Activated naive CD4-positive, alpha-beta T cell treated with anti-CD3 and anti-CD28 coated beads, Interleukin-2, amount 10 ng/mL, durations not matched to agents 7 days and 5 days (primary cell): Measurements from ENCODE around the gene KIAA1328.

Experiments
- CTCF ChIA-PET: fragments of 350-600 bp; sonication (Branson Sonifier 250); formaldehyde crosslinking; loops from one replicate; lab custom pipeline; 2021; ENCODE audit warnings: antibody characterized with exemption; lab: Charles Lee
- DNase-seq: peaks from one replicate; pipeline ENCODE4 v3.0.0-alpha.2; 2020
- H3K27ac Mint-ChIP-seq: one replicate; pipeline ENCODE4 v1.8.0; 2021; ENCODE audit warnings: mild to moderate bottlenecking, moderate library complexity, mixed read lengths
- H3K27me3 Mint-ChIP-seq: one replicate; pipeline ENCODE4 v1.8.0; 2021; ENCODE audit warnings: mild to moderate bottlenecking, mixed read lengths
- H3K36me3 Mint-ChIP-seq: one replicate; pipeline ENCODE4 v1.8.0; 2021; ENCODE audit warnings: mixed read lengths
- H3K4me1 Mint-ChIP-seq: one replicate; pipeline ENCODE4 v1.8.0; 2021; ENCODE audit warnings: mixed read lengths
- H3K4me3 Mint-ChIP-seq: one replicate; pipeline ENCODE4 v1.8.0; 2021; ENCODE audit warnings: mild to moderate bottlenecking, moderate library complexity, mixed read lengths
- H3K9me3 Mint-ChIP-seq: one replicate; pipeline ENCODE4 v1.8.0; 2021; ENCODE audit warnings: mixed read lengths

Gene KIAA1328

DNA sequence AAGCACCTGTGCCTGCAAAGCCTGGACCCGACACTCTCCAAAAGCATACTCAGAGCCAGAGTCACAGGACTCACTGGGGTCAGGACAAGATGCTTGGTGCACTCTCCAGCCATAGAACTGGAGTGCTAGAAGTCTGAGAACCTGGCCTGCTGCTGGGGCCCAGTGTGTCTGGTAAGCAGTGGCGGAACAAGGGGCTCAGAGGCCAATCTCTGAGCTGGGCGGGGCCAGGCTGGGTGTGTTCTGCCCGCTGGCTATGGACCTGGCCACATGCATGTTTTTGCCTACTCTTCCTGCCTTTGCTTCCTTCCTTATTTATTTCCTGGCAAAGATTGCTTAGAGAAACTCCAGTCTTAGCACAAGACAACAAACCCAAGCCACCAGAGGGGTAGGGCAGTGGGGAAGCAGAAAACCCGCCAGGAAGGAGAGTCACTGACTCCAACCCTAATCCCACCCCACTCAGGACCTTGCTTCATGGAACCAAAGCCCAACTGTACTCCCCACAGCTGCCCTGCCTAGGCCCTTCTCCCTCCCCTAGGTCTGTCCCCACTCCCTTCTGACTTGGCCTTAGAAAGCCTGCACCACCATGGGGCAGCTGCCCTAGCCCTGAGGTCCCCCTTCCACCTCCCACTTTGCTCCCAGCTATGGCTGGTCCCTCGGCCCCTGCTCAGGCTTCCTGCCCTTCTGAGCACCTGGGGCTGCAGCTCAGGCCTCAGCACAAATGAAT, 421.1 kb downstream of the KIAA1328 start:
- no peak overlapping the region for H3K4me3 Mint-ChIP-seq
- CTCF ChIA-PET = no interaction called here
- no peaks in the 10 kb centered on the region for H3K9me3 Mint-ChIP-seq
- peaks cover 52% of the 10 kb centered on the region for H3K27me3 Mint-ChIP-seq
- no peak overlapping the region for H3K27ac Mint-ChIP-seq
- H3K4me1 Mint-ChIP-seq = peaks cover 7% of the 10 kb centered on the region
- no peaks in the 10 kb centered on the region for H3K36me3 Mint-ChIP-seq
- no peak for DNase-seq

GRCh38 chr18:37251679-37252078, 422.8 kb downstream of the KIAA1328 start:
- Mint-ChIP-seq H3K27ac (no peak overlapping the region), H3K4me1 (peaks cover 7% of the 10 kb centered on the region), H3K36me3 (no peaks in the 10 kb centered on the region), H3K4me3 (no peak overlapping the region), H3K27me3 (peaks cover 59% of the 10 kb centered on the region), H3K9me3 (no peaks in the 10 kb centered on the region)
- DNase-seq = no peak
- CTCF ChIA-PET = no interaction called here

GRCh38 chr18:37252342-37252741, 423.4 kb downstream of the KIAA1328 start:
- no peak for DNase-seq
- Mint-ChIP-seq H3K9me3 (no peaks in the 10 kb centered on the region), H3K27ac (no peak overlapping the region), H3K4me3 (no peak overlapping the region), H3K4me1 (peaks cover 7% of the 10 kb centered on the region), H3K36me3 (no peaks in the 10 kb centered on the region), H3K27me3 (peaks cover 64% of the 10 kb centered on the region)
- CTCF ChIA-PET = no interaction called here

GRCh38 chr18:37252854-37253393, 424.0 kb downstream of the KIAA1328 start:
- Mint-ChIP-seq H3K36me3 (no peaks in the 10 kb centered on the region), H3K9me3 (no peaks in the 10 kb centered on the region), H3K27me3 (peaks cover 70% of the 10 kb centered on the region), H3K4me1 (peaks cover 7% of the 10 kb centered on the region), H3K27ac (no peak overlapping the region), H3K4me3 (no peak overlapping the region)
- no peak for DNase-seq
- CTCF ChIA-PET = no interaction called here

GRCh38 chr18:37253394-37254235, 424.7 kb downstream of the KIAA1328 start:
- no peak overlapping the region for H3K4me3 Mint-ChIP-seq
- CTCF ChIA-PET = no interaction called here
- H3K27ac Mint-ChIP-seq = no peak overlapping the region
- H3K9me3 Mint-ChIP-seq = no peaks in the 10 kb centered on the region
- H3K36me3 Mint-ChIP-seq = no peaks in the 10 kb centered on the region
- peaks cover 70% of the 10 kb centered on the region for H3K27me3 Mint-ChIP-seq
- H3K4me1 Mint-ChIP-seq = peaks cover 7% of the 10 kb centered on the region
- no peak for DNase-seq

- Mint-ChIP-seq H3K4me3 (peak overlapping the region; percentile 26), H3K27me3 (peaks cover 67% of the 10 kb centered on the region), H3K4me1 (peaks cover 7% of the 10 kb centered on the region), H3K9me3 (no peaks in the 10 kb centered on the region), H3K36me3 (no peaks in the 10 kb centered on the region), H3K27ac (no peak overlapping the region)
- no peak for DNase-seq
- CTCF ChIA-PET = no interaction called here
Measured at GRCh38 chr18:37254236-37254754, 425.4 kb downstream of the KIAA1328 start.

- peaks cover 66% of the 10 kb centered on the region for H3K27me3 Mint-ChIP-seq
- H3K4me1 Mint-ChIP-seq = peaks cover 7% of the 10 kb centered on the region
- H3K9me3 Mint-ChIP-seq = no peaks in the 10 kb centered on the region
- H3K4me3 Mint-ChIP-seq = no peak overlapping the region
- H3K36me3 Mint-ChIP-seq = no peaks in the 10 kb centered on the region
- DNase-seq = no peak
- CTCF ChIA-PET = no interaction called here
- H3K27ac Mint-ChIP-seq = peak overlapping the region; percentile 22
Measured at GRCh38 chr18:37254973-37255372, 426.0 kb downstream of the KIAA1328 start.

DNA sequence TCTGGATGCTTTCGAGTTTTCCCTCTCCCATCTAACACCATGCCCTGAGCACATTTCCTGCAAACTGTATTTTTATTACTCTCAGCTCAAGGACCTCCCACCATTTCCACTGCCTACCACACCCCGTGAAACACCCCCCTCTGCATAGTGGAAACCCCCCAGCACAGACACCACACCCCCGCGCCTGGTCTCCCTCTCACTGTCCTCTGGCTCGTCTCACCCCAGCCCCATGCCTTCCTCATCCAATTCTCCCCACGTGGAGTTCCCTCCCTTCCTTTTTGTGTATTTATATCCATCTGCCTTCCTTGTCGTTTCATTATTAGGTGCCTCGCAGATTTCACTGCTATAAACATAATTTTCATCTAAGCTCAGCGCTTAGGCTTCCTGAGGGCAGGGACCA, 429.2 kb downstream of the KIAA1328 start:
- no peaks in the 10 kb centered on the region for H3K36me3 Mint-ChIP-seq
- no peak overlapping the region for H3K27ac Mint-ChIP-seq
- CTCF ChIA-PET = no interaction called here
- no peak for DNase-seq
- H3K4me3 Mint-ChIP-seq = no peak overlapping the region
- peaks cover 45% of the 10 kb centered on the region for H3K27me3 Mint-ChIP-seq
- no peaks in the 10 kb centered on the region for H3K9me3 Mint-ChIP-seq
- peaks cover 3% of the 10 kb centered on the region for H3K4me1 Mint-ChIP-seq

GRCh38 chr18:37258819-37259218, 429.9 kb downstream of the KIAA1328 start:
- DNase-seq = no peak
- Mint-ChIP-seq H3K27me3 (peaks cover 38% of the 10 kb centered on the region), H3K4me3 (no peak overlapping the region), H3K27ac (no peak overlapping the region), H3K9me3 (no peaks in the 10 kb centered on the region), H3K36me3 (no peaks in the 10 kb centered on the region), H3K4me1 (peaks cover 3% of the 10 kb centered on the region)
- CTCF ChIA-PET = no interaction called here

- Mint-ChIP-seq H3K36me3 (no peaks in the 10 kb centered on the region), H3K4me1 (no peaks in the 10 kb centered on the region), H3K4me3 (no peak overlapping the region), H3K27ac (no peak overlapping the region), H3K9me3 (no peaks in the 10 kb centered on the region), H3K27me3 (peaks cover 32% of the 10 kb centered on the region)
- CTCF ChIA-PET = no interaction called here
- DNase-seq = no peak
Measured at GRCh38 chr18:37259711-37260110, 430.8 kb downstream of the KIAA1328 start.

DNA sequence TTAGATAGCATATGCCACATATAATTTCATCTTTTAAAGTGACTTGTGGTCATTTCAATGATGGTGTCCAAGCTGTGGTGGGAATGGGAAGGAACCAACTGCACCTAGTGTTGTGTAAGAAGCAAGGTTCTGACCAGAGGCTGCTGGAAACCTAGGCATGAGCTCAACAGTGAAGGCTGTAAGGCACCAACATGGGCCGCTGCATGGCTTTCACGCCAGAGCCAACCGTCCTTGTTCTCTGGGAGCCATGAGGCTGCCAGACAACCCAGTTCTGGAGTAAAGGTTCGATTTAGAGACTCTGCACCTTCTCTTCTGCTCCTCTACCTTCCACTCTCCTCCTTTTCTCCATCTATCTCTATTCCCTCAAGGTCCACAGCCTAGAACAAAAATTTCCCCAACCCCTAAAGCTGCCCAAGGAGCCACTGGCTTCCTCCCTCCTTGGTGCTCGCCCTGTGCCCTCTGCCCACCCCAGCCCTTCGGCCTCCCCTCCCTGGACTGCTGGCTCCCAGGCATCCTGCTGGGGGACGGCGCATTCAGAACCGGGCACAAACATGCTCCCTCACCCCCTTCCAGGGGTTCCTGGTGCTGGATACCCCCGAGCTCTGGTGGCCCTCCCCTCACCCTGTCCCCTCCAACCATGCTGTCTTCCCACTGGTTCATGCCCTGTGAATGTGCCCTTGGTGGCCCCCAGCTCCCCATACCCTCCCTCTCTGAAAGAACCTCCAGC, 431.6 kb downstream of the KIAA1328 start:
- Mint-ChIP-seq H3K4me1 (no peaks in the 10 kb centered on the region), H3K9me3 (peaks cover 3% of the 10 kb centered on the region), H3K4me3 (no peak overlapping the region), H3K27ac (no peak overlapping the region), H3K36me3 (no peaks in the 10 kb centered on the region), H3K27me3 (peaks cover 24% of the 10 kb centered on the region)
- CTCF ChIA-PET = no interaction called here
- DNase-seq = no peak

- Mint-ChIP-seq H3K27ac (no peak overlapping the region), H3K9me3 (peaks cover 3% of the 10 kb centered on the region), H3K27me3 (peaks cover 17% of the 10 kb centered on the region), H3K4me1 (no peaks in the 10 kb centered on the region), H3K36me3 (no peaks in the 10 kb centered on the region), H3K4me3 (no peak overlapping the region)
- CTCF ChIA-PET = no interaction called here
- no peak for DNase-seq
Measured at GRCh38 chr18:37261246-37261840, 432.4 kb downstream of the KIAA1328 start.

GRCh38 chr18:37261988-37262387, 433.1 kb downstream of the KIAA1328 start:
- Mint-ChIP-seq H3K9me3 (peaks cover 3% of the 10 kb centered on the region), H3K4me1 (no peaks in the 10 kb centered on the region), H3K4me3 (no peak overlapping the region), H3K27ac (no peak overlapping the region), H3K36me3 (no peaks in the 10 kb centered on the region), H3K27me3 (peaks cover 13% of the 10 kb centered on the region)
- no peak for DNase-seq
- CTCF ChIA-PET = no interaction called here

DNA sequence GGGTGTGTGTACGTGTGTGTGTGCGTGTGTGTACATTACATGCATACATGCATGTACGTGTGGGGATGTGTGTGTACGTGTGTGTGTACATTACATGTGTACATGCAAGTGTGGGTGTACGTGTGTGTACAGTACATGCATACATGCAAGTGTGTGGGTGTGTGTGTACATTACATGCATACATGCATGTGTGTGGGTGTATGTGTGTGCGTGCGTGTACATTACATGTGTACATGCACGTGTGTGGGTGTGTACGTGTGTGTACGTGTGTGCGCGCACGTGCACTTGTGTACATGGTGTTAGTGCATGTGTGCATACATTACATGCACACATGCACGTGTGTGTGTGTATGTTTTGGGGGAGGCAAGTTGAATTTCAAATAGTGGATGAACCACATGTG, 436.0 kb downstream of the KIAA1328 start:
- Mint-ChIP-seq H3K9me3 (peaks cover 3% of the 10 kb centered on the region), H3K27ac (no peak overlapping the region), H3K36me3 (no peaks in the 10 kb centered on the region), H3K4me3 (no peak overlapping the region), H3K27me3 (no peaks in the 10 kb centered on the region), H3K4me1 (no peaks in the 10 kb centered on the region)
- CTCF ChIA-PET = no interaction called here
- no peak for DNase-seq
